T-helper 2 cell treated with Interferon-gamma antibody and Interleukin-4, amounts not matched to agents 100 ng/mL and 5 ng/mL, for 36 hours (primary cell): ENCODE measurements around the gene SSR3. TPM values are rescaled to one million over a fixed set of nuclear protein-coding genes. Genes with fewer than 3 reads are reported as not detected.
"Not testable (repeated sequence)": the region's sequence is repeated elsewhere in the genome, so short reads cannot be mapped to it uniquely, and the experiment has no call there.

Experiments used
- intact Hi-C: fragments of 100-400 bp; cut with micrococcal nuclease; formaldehyde crosslinking; loops from one replicate; pipeline ENCODE4 v1.15.1; 2023
- total RNA-seq: library from RNA; stranded (reverse); gene quantifications from 2 replicates; pipeline ENCODE4 v1.2.3, GENCODE V29; 2022

SSR3 gene
- total RNA-seq, 1 donor from 2014 or later = 164 TPM

- intact Hi-C loops = no loop called here
Measured at GRCh38 chr3:156576051-156576450, 21.1 kb upstream of the SSR3 start.

- intact Hi-C loops = no loop called here
Measured at GRCh38 chr3:156575641-156576040, 20.7 kb upstream of the SSR3 start.

- intact Hi-C loops = not testable (repeated sequence)
Measured at GRCh38 chr3:156569881-156570280, 15.0 kb upstream of the SSR3 start.

- intact Hi-C loops = not testable (repeated sequence)
Measured at GRCh38 chr3:156569016-156569415, 14.1 kb upstream of the SSR3 start.

GRCh38 chr3:156563900-156564682, 9.2 kb upstream of the SSR3 start:
- intact Hi-C loops = no loop called here

GRCh38 chr3:156562486-156562885, 7.6 kb upstream of the SSR3 start:
- intact Hi-C loops = not testable (repeated sequence)

- intact Hi-C loops = no loop called here
Measured at GRCh38 chr3:156561533-156561932, 6.6 kb upstream of the SSR3 start.

- intact Hi-C loops = loop anchor here (10.0 kb wide), 1 partner anchor 685 kb away; the partner anchor contains the start of gene GMPS
Measured at GRCh38 chr3:156559321-156559720, 4.4 kb upstream of the SSR3 start.

- intact Hi-C loops = loop anchor here (10.0 kb wide), 1 partner anchor 684 kb away; the partner anchor contains the start of gene GMPS
Measured at GRCh38 chr3:156558389-156558788, 3.5 kb upstream of the SSR3 start.

GRCh38 chr3:156554515-156554841, 439 bp downstream of the SSR3 start:
- intact Hi-C loops = loop anchor here (2.0 to 10.0 kb wide), 3 partner anchors 52 to 680 kb away; partner anchors contain the start of gene GMPS

GRCh38 chr3:156553705-156554356, 1.1 kb downstream of the SSR3 start:
- intact Hi-C loops = loop anchor here (2.0 to 10.0 kb wide), 3 partner anchors 53 to 679 kb away; partner anchors contain the start of gene GMPS

GRCh38 chr3:156552973-156553372, 1.9 kb downstream of the SSR3 start:
- intact Hi-C loops = loop anchor here (10.0 kb wide), 1 partner anchor 678 kb away; the partner anchor contains the start of gene GMPS

GRCh38 chr3:156551746-156552145, 3.2 kb downstream of the SSR3 start:
- intact Hi-C loops = loop anchor here (10.0 kb wide), 1 partner anchor 677 kb away; the partner anchor contains the start of gene GMPS

- intact Hi-C loops = loop anchor here (10.0 kb wide), 1 partner anchor 676 kb away; the partner anchor contains the start of gene GMPS
Measured at GRCh38 chr3:156551261-156551660, 3.7 kb downstream of the SSR3 start.

GRCh38 chr3:156548902-156549301, 6.0 kb downstream of the SSR3 start:
- intact Hi-C loops = no loop called here

- intact Hi-C loops = no loop called here
Measured at GRCh38 chr3:156548041-156548687, 6.8 kb downstream of the SSR3 start.

GRCh38 chr3:156547637-156548036, 7.3 kb downstream of the SSR3 start:
- intact Hi-C loops = no loop called here

- intact Hi-C loops = loop anchor here (5.0 kb wide), 1 partner anchor 539 kb away; no protein-coding TSS in a partner anchor
Measured at GRCh38 chr3:156543043-156543555, 11.8 kb downstream of the SSR3 start.

GRCh38 chr3:156542101-156543042, 12.5 kb downstream of the SSR3 start:
- intact Hi-C loops = loop anchor here (5.0 kb wide), 1 partner anchor 540 kb away; no protein-coding TSS in a partner anchor

- intact Hi-C loops = loop anchor here (2.0 to 5.0 kb wide), 3 partner anchors 31 to 542 kb away; no protein-coding TSS in a partner anchor
Measured at GRCh38 chr3:156539802-156540201, 15.1 kb downstream of the SSR3 start.
